Measurements from ENCODE around the gene ANAPC4. TPM values are rescaled to one million over a fixed set of nuclear protein-coding genes. Genes with fewer than 3 reads are reported as not detected.

Gene ANAPC4
- total and polyA plus RNA-seq, 2 experiments from 2014 or later, result 18.6 to 23.1 TPM

GRCh38 chr4:25454476-25454875 is 77.4 kb downstream of the ANAPC4 start:
- no peak overlapping the region for H3K4me2 ChIP-seq
- no peaks in the 10 kb centered on the region for H3K4me1 ChIP-seq (ENCODE audit: insufficient read depth)
- no peaks in the 10 kb centered on the region for H3K9me3 ChIP-seq (ENCODE audit: low read depth)
- no peak overlapping the region for H2AFZ ChIP-seq
- no peak for DNase-seq (ENCODE audit: low spot score)
- no peaks in the 10 kb centered on the region for H3K36me3 ChIP-seq (replicated peaks; ENCODE audit: insufficient read depth, low read depth)
- WGBS (ENCODE audit: low lambda C conversion rate, missing lambda C conversion rate), result 90% methylated on average over 1 of the region's 1 CpG
- H3K27ac ChIP-seq, result no peak overlapping the region
- H3K9me2 ChIP-seq (replicated peaks; ENCODE audit: insufficient read depth), result no peaks in the 10 kb centered on the region
- H4K20me1 ChIP-seq (ENCODE audit: insufficient read depth, poor library complexity, severe bottlenecking), result no peaks in the 10 kb centered on the region
- H3K27me3 ChIP-seq, result no peaks in the 10 kb centered on the region
- H3K79me2 ChIP-seq, result no peaks in the 10 kb centered on the region
- H3K4me3 ChIP-seq, result no peak overlapping the region
- TF ChIP-seq EZH2 (IDR thresholded peaks at IDR 0.05; ENCODE audit: borderline replicate concordance) (no peak), CTCF (IDR thresholded peaks at IDR 0.05; ENCODE audit: poor library complexity) (no peak), EZH2phosphoT487 (IDR thresholded peaks at IDR 0.05; ENCODE audit: low read depth, severe bottlenecking, unreplicated experiment) (no peak)

- Histone ChIP-seq H3K9me2 (replicated peaks; ENCODE audit: insufficient read depth) (no peaks in the 10 kb centered on the region), H2AFZ (no peak overlapping the region)
These were observed 80.1 kb downstream of the ANAPC4 start for GRCh38 chr4:25457053-25457715.

GRCh38 chr4:25466966-25467697 is 90.1 kb downstream of the ANAPC4 start:
- Histone ChIP-seq H4K20me1 (ENCODE audit: insufficient read depth, poor library complexity, severe bottlenecking) (no peaks in the 10 kb centered on the region), H3K27ac (no peak overlapping the region), H3K9me2 (replicated peaks; ENCODE audit: insufficient read depth) (no peaks in the 10 kb centered on the region), H3K4me1 (ENCODE audit: insufficient read depth) (no peaks in the 10 kb centered on the region), H3K79me2 (no peaks in the 10 kb centered on the region), H3K36me3 (replicated peaks; ENCODE audit: insufficient read depth, low read depth) (no peaks in the 10 kb centered on the region), H2AFZ (no peak overlapping the region), H3K27me3 (no peaks in the 10 kb centered on the region), H3K9me3 (ENCODE audit: low read depth) (no peaks in the 10 kb centered on the region), H3K4me2 (no peak overlapping the region), H3K4me3 (no peak overlapping the region)
- DNase-seq (ENCODE audit: low spot score), result no peak
- TF ChIP-seq EZH2 (IDR thresholded peaks at IDR 0.05; ENCODE audit: borderline replicate concordance), result no peak
- TF ChIP-seq EZH2phosphoT487 (IDR thresholded peaks at IDR 0.05; ENCODE audit: low read depth, severe bottlenecking, unreplicated experiment), result no peak
- no peak for TF ChIP-seq CTCF (IDR thresholded peaks at IDR 0.05; ENCODE audit: poor library complexity)
- WGBS (ENCODE audit: low lambda C conversion rate, missing lambda C conversion rate), result 88% methylated on average over 11 of the region's 11 CpGs

More at GRCh38 chr4:25457053-25457715, 80.1 kb downstream of the ANAPC4 start:
- TF ChIP-seq CTCF (IDR thresholded peaks at IDR 0.05; ENCODE audit: poor library complexity) (no peak), EZH2phosphoT487 (IDR thresholded peaks at IDR 0.05; ENCODE audit: low read depth, severe bottlenecking, unreplicated experiment) (no peak), EZH2 (IDR thresholded peaks at IDR 0.05; ENCODE audit: borderline replicate concordance) (no peak)
- Histone ChIP-seq H3K27me3 (no peaks in the 10 kb centered on the region), H3K36me3 (replicated peaks; ENCODE audit: insufficient read depth, low read depth) (no peaks in the 10 kb centered on the region), H3K4me3 (no peak overlapping the region), H3K4me2 (no peak overlapping the region), H3K9me3 (ENCODE audit: low read depth) (no peaks in the 10 kb centered on the region), H3K4me1 (ENCODE audit: insufficient read depth) (no peaks in the 10 kb centered on the region), H4K20me1 (ENCODE audit: insufficient read depth, poor library complexity, severe bottlenecking) (no peaks in the 10 kb centered on the region), H3K79me2 (no peaks in the 10 kb centered on the region), H3K27ac (no peak overlapping the region)
- WGBS (ENCODE audit: low lambda C conversion rate, missing lambda C conversion rate), result 77% methylated on average over 3 of the region's 3 CpGs
- DNase-seq (ENCODE audit: low spot score), result no peak

All from hepatocyte (in vitro differentiated cells).